ENCODE results near the gene AGRN. TPM values are rescaled to one million over a fixed set of nuclear protein-coding genes. Genes with fewer than 3 reads are reported as not detected.
A peak's percentile ranks its signal among the peaks of the same experiment; 100 is the strongest.

The AGRN gene
- total RNA-seq, 1 experiment from 2014 or later, result 134 TPM

- Histone ChIP-seq H3K4me1 (ENCODE audit: control insufficient read depth in 1 of 2, insufficient read depth in 2 of 2, low read length in 2 of 2) (peaks cover 33 to 52% of the 10 kb centered on the region in 2 experiments), H4K20me1 (ENCODE audit: insufficient read depth) (no peaks in the 10 kb centered on the region), H3K9me3 (ENCODE audit: control insufficient read depth in 1 of 2, insufficient read depth in 1 of 2, low read depth in 1 of 2, low read length in 2 of 2) (no peaks in the 10 kb centered on the region), H3K9me2 (ENCODE audit: insufficient read depth) (no peaks in the 10 kb centered on the region), H3K4me2 (ENCODE audit: low read length) (peak overlapping the region; percentile 98), H3K79me2 (ENCODE audit: insufficient read depth, low read length) (peaks cover 80% of the 10 kb centered on the region), H3K36me3 (ENCODE audit: control insufficient read depth in 1 of 2, insufficient read depth in 2 of 2, low read length in 2 of 2) (peaks cover 0 to 23% of the 10 kb centered on the region in 2 experiments; a peak in 2 of 4 replicates), H3K9ac (ENCODE audit: low read length) (peak overlapping the region; percentile 67), H3K4me3 (replicated peaks in 1 of 2; ENCODE audit: low read depth in 1 of 2, low read length in 2 of 2) (peak overlapping the region in 1 of 2 experiments; percentile 40; a peak in 3 of 4 replicates), H3K27me3 (ENCODE audit: insufficient read depth, low read length) (no peaks in the 10 kb centered on the region), H2AFZ (ENCODE audit: low read depth, low read length, poor library complexity, severe bottlenecking) (no peak overlapping the region), H3K27ac (ENCODE audit: low read depth, low read length) (peak overlapping the region; percentile 87)
- no TSS peak for BruUV-seq (replicated peaks)
- DNase-seq (ENCODE audit: low read depth, low spot score), result peak; percentile 51
- POLR2A ChIA-PET, result no interaction called here
- RAD21 ChIA-PET (ENCODE audit: low non-redundant PET in 1 of 2, low total read pairs in 2 of 2, uncharacterized antibody in 2 of 2, unreplicated experiment in 2 of 2), result no interaction called here
- peak; percentile 70 for ATAC-seq
- CTCF ChIA-PET, result no interaction called here
- intact Hi-C loops (cut with micrococcal nuclease), result no loop called here
- TF ChIP-seq SP1 (IDR thresholded peaks at IDR 0.05; ENCODE audit: low read depth) (peak; percentile 76), RAD21 (IDR thresholded peaks at IDR 0.05; ENCODE audit: low read depth) (no peak), POLR2AphosphoS5 (IDR thresholded peaks at IDR 0.05; ENCODE audit: low read depth, low read length) (peak; percentile 39; the same call in 1 of the 2 replicates), ZFX (IDR thresholded peaks at IDR 0.05) (peak; percentile 12; the same call in 1 of the 2 replicates), EGR1 (IDR thresholded peaks at IDR 0.05; ENCODE audit: low read depth) (peak; percentile 76), YY1 (IDR thresholded peaks at IDR 0.05; ENCODE audit: extremely low read depth, insufficient replicate concordance, low read depth, low read length) (peak; percentile 19), CEBPB (IDR thresholded peaks at IDR 0.05; ENCODE audit: low read depth) (no peak)
- TF ChIP-seq, protein P1, sequence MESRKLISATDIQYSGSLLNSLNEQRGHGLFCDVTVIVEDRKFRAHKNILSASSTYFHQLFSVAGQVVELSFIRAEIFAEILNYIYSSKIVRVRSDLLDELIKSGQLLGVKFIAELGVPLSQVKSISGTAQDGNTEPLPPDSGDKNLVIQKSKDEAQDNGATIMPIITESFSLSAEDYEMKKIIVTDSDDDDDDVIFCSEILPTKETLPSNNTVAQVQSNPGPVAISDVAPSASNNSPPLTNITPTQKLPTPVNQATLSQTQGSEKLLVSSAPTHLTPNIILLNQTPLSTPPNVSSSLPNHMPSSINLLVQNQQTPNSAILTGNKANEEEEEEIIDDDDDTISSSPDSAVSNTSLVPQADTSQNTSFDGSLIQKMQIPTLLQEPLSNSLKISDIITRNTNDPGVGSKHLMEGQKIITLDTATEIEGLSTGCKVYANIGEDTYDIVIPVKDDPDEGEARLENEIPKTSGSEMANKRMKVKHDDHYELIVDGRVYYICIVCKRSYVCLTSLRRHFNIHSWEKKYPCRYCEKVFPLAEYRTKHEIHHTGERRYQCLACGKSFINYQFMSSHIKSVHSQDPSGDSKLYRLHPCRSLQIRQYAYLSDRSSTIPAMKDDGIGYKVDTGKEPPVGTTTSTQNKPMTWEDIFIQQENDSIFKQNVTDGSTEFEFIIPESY (IDR thresholded peaks at IDR 0.05; ENCODE audit: extremely low read depth, insufficient replicate concordance, low read length), result no peak
Observed at GRCh38 chr1:1024771-1025699, 5.1 kb downstream of the AGRN start.

All from HCT116 (cell line).